Mucosa of gallbladder (tissue), 1 donor: ENCODE measurements around the gene CTDNEP1. TPM values are rescaled to one million over a fixed set of nuclear protein-coding genes. Genes with fewer than 3 reads are reported as not detected.
A peak's percentile ranks its signal among the peaks of the same experiment; 100 is the strongest.

Experiments
- DNase-seq: peaks from one replicate; pipeline ENCODE4 v3.0.0-alpha.2; 2020; ENCODE audit warnings: low spot score
- total RNA-seq: library from RNA; stranded (reverse); gene quantifications from one replicate; pipeline ENCODE4 v1.2.1, GENCODE V29; 2021
- donor health status: DM: no; HTN: no; CAD: no.

Gene CTDNEP1
- total RNA-seq, 1 donor from 2014 or later: 107 TPM

DNA sequence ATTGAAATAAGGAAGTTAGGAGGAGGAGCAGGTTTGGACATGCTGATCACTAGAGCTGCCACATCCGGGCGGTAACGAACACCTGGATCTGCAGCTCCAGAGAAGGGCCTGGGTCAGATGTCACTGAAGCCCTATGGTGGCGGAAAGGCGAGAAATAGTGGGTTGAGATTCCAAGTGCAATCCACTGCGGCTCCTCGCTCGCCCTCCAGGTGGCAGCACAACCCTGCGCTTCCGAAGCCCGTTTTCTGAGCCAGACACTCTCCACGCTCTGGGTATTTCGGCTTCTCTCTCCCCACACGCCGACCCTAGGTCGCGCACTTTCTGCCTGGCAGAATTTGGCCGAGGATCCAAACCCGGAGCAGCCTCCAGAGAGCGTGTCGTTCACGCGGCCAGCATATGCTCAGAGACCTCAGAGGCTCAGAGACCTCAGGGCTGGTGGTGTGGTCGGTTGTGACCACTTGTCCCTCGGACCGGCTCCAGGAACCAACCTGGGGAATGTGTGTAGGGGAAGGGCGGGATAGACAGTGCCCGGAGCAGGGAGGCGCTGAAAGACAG, 29.1 kb upstream of the CTDNEP1 start:
- DNase-seq: peak; percentile 87

GRCh38 chr17:7279448-7279847, 27.9 kb upstream of the CTDNEP1 start:
- no peak for DNase-seq

DNA sequence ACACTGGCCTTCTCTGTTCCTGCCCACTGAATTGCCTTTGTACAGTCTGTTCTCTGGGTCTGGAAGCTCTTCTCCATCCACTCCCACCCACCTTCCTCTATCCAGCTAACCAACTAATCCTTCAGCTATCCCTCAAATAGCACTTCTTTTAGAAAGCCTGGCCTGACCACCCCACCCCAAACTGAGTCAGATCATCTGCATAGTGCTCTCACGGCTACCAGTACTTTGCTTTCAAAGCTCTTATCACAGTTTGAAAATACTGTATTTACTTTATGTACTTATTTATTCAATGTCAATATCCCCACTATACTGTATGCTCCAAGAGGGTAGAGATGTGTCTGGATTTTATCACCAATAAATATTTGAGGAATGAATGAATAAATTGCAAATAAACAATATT, 15.2 kb upstream of the CTDNEP1 start:
- DNase-seq: no peak

GRCh38 chr17:7263801-7264078, 12.2 kb upstream of the CTDNEP1 start:
- no peak for DNase-seq

DNA sequence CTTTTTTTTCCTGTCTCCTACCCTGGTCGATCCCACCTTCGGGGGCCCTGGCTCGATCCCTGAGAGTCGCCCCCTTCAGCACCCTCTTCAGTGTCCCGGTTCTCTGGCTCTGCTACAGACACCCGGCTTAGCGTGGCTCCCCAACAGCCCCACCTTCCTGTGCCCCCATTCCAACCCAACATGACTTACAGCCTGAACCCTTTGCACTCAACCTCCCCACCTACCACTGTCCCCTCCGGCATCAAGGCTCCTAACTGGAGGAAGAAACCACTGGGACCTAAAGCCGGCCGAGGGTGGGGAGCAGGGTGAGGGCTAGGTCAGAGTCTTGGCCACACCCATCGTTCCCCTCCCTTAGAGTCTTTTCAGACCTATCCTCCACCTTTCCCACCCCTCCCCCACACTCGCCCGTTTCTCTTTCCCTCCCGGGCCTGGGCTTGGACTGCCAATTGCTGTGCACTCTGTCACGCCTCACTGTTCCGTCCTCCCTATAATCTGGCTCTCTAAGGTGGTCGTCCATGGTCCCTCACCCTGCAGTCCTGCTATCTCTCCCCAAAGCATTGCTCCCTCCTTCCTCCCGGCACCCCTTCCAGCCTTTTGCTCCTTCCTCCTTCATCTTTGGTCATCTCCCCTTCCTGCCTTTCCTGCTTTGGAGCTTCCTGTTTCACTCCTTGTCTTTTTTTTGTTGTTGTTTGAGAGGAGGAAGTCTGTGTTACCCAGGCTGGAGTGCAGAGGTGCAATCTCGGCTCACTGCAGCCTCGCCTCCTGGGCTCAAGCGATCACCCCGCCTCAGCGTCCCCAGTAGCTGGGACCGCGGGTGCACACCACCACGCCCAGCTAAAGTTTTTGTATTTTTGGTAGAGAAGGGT, 11.6 kb upstream of the CTDNEP1 start:
- DNase-seq: peak; percentile 57

GRCh38 chr17:7262192-7262934, 10.8 kb upstream of the CTDNEP1 start, which contains the start of gene CLDN7:
TSS of gene CLDN7 (minus strand) at chr17:7262478. CDS start at chr17:7262043, 435 bp downstream.
- DNase-seq: peak; percentile 84

- DNase-seq: no peak
These were observed 10.1 kb upstream of the CTDNEP1 start for GRCh38 chr17:7261379-7262191.

- DNase-seq: no peak
These were observed 9.3 kb upstream of the CTDNEP1 start for GRCh38 chr17:7260651-7261378.

DNA sequence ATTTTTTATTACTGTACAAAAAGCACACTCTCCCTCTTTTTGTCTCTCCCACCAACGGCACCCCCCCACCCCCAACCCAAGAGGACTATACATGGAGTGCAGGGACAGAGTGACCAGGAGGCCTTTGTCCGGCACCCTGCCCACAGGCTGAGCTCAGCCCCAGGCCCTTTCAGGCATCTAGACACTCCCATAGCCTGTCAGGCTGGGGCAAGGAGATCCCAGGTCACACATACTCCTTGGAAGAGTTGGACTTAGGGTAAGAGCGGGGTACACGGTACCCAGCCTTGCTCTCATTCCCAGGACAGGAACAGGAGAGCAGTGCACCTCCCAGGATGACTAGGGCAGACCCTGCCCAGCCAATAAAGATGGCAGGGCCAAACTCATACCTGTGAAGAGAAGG, 8.6 kb upstream of the CTDNEP1 start:
- no peak for DNase-seq

DNA sequence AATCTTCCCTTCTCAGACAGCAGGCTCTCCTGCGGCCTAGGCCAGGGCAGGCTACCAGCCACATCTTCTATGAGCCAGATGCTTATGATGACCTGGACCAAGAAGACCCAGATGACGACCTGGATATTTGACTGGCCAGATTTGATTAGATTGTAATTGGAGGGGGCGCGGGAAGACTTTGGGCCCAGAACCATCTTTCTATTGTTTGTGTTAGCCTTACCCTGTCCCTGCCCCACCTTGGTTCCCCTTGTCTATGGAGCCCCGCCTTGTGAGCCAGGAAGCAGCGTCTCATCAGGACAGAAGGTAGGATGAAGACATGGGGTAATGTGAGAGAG, 8.0 kb upstream of the CTDNEP1 start:
- DNase-seq: no peak

GRCh38 chr17:7258731-7259554, 7.4 kb upstream of the CTDNEP1 start:
- DNase-seq: no peak

DNA sequence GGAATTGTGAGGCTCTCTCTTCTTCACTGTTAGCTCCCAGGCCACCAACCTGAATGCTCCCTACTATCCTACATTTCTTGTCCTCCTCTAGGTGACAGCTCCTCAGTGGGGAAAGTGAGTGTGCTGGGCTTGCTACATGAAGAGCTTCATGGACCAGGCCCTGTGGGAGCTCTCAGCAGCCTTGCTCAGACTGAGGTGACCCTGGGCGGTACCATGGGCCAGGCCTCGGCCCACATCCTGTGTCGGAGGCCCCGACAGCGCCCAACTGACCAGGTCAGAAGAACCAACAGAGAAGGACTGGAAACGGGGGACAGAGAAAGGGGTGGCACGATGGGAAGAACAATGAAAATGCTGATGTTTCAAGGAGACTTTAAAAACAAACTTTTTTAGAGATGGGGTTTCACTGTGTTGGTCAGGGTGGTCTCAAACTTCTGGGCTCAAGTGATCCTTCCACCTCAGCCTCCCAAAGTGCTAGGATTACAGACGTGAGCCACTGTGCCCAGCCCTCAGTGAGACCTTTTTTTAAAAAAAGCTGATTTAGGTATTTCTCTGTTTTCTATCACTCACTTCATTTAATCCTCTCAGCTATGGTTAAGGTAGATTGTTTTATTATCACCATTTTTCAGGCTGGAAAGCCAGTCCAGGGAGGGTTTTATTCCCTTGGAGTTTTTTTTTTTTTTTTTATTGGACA, 5.4 kb upstream of the CTDNEP1 start:
- DNase-seq: no peak

DNA sequence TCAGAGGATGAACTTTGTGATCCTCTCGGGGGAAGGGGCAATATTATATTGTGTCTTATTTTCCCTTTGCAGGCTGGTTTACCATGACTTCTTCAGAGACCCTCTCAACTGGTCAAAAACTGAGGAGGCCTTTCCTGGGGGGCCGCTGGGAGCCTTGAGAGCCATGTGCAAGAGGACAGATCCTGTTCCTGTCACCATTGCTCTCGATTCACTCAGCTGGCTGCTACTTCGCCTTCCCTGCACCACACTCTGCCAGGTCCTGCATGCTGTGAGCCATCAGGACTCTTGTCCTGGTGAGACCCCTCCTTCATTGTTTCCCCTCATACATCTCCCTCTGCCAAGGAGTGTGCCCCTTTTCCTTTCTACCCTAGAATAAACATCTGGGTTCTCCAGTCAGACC, 3.0 kb upstream of the CTDNEP1 start:
- no peak for DNase-seq

GRCh38 chr17:7253082-7253481, 1.5 kb upstream of the CTDNEP1 start:
- DNase-seq: no peak

GRCh38 chr17:7252176-7253043, 876 bp upstream of the CTDNEP1 start, which contains the start of gene ELP5:
TSS of gene ELP5 (plus strand) at chr17:7252215. CDS start at chr17:7252551, 336 bp downstream.
- DNase-seq: peak; percentile 94

- DNase-seq: no peak
These were observed 573 bp downstream of the CTDNEP1 start for GRCh38 chr17:7250695-7251627.

DNA sequence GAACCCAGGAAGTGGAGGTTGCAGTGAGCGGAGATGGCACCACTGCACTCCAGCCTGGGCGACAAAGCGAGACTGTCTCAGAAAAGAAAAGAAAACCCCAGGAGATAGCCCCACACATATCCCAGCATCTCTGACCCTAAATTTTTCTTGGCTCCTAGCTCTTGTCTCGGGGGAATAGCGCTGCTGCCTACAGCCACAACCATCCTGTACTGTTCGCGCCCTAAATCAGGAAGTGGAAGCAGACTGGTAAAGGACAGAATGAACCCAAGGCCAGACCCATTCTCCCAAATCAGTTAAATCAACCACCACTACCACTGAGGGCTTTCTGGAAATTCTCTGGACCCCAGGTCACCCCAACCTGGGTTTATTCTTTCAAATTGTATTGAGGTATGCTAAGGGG, 1.7 kb downstream of the CTDNEP1 start:
- DNase-seq: no peak

GRCh38 chr17:7249214-7249613, 2.3 kb downstream of the CTDNEP1 start:
- no peak for DNase-seq
